ENCODE results near the gene PDCD6IP.

GRCh38 chr3:33839283-33839682, 40.9 kb downstream of the PDCD6IP start:
- no peak for TF ChIP-seq CTCF (IDR thresholded peaks at IDR 0.05)
- TF ChIP-seq POLR2A (IDR thresholded peaks at IDR 0.05), result no peak

Data from body of pancreas (tissue), 4 donors.